HCT116 (cell line): ENCODE data around the gene ERMARD. TPM values are rescaled to one million over a fixed set of nuclear protein-coding genes. Genes with fewer than 3 reads are reported as not detected.

ENCODE experiments used
- ATAC-seq: fragments of 200-7000 bp; cut with Tn5 transposase; 2 replicates; pipeline ENCODE4 v1.9.1; 2020; ENCODE audit warnings: mild to moderate bottlenecking, moderate library complexity
- BruUV-seq: library from RNA; stranded (reverse); fragments of 400-500 nt; replicated peaks from 2 replicates; lab custom pipeline; 2021; lab: Mats Ljungman, UMichigan
- CTCF ChIA-PET: fragments of 300-600 bp; sonication (Branson Sonifier 250); formaldehyde crosslinking; loops from one replicate; lab custom pipeline; 2021; ENCODE audit warnings: antibody characterized with exemption; lab: Charles Lee
- POLR2A ChIA-PET: fragments of 300-600, 350-600 bp; sonication (Branson Sonifier 250); formaldehyde crosslinking; loops from one replicate; lab custom pipeline; 2021; ENCODE audit warnings: antibody characterized with exemption; lab: Charles Lee
- RAD21 ChIA-PET, 2 experiments: fragments of 300-600 bp; sonication (Branson Sonifier 250); formaldehyde crosslinking; loops; one replicate each; lab custom pipeline; 2023; ENCODE audit warnings: low total read pairs in 2 of 2; ENCODE audit not compliant: uncharacterized antibody in 2 of 2, unreplicated experiment in 2 of 2, low non-redundant PET in 1 of 2; lab: Charles Lee
- DNase-seq: peaks from one replicate; pipeline ENCODE4 v3.0.0-alpha.2; 2010; ENCODE audit warnings: low read depth, low spot score
- H2AFZ ChIP-seq: fragments of 200-600 bp; shearing (Covaris generic), sonication (generic); 2 replicates; pipeline ENCODE4 v1.6.1; 2017; ENCODE audit warnings: low read depth, mixed run types, mixed read lengths, antibody characterized with exemption, low read length; ENCODE audit not compliant: poor library complexity, severe bottlenecking
- H3K27ac ChIP-seq: 2 replicates; pipeline ENCODE4 v1.5.1; 2012; ENCODE audit warnings: low read depth, low read length
- H3K27me3 ChIP-seq: fragments of 200-600 bp; sonication (generic); 2 replicates; pipeline ENCODE4 v1.6.1; 2016; ENCODE audit warnings: mixed run types, low read length, mixed read lengths; ENCODE audit not compliant: insufficient read depth
- H3K36me3 ChIP-seq, 2 experiments: fragments of 200-500 bp in 1 of 2; fragments of 200-600 bp in 1 of 2; sonication (Bioruptor generic) in 1 of 2; sonication (generic) in 1 of 2; 2 replicates each; pipeline versions ENCODE4 v1.5.1 to v1.6.1; 2014 to 2016; ENCODE audit warnings: low read length in 2 of 2, inconsistent platforms in 1 of 2, mixed read lengths in 1 of 2, mixed run types in 1 of 2; ENCODE audit not compliant: insufficient read depth in 2 of 2, control insufficient read depth in 1 of 2
- H3K4me1 ChIP-seq, 2 experiments: fragments of 200-600 bp in 1 of 2; sonication (generic) in 1 of 2; 2 replicates each; pipeline versions ENCODE4 v1.5.1 to v1.6.1; 2012 to 2017; ENCODE audit warnings: low read length in 2 of 2, inconsistent platforms in 1 of 2, mild to moderate bottlenecking in 1 of 2, mixed read lengths in 1 of 2, mixed run types in 1 of 2, moderate library complexity in 1 of 2; ENCODE audit not compliant: insufficient read depth in 2 of 2, control insufficient read depth in 1 of 2
- H3K4me2 ChIP-seq: fragments of 200-600 bp; sonication (generic); 2 replicates; pipeline ENCODE4 v1.6.1; 2017; ENCODE audit warnings: mixed run types, low read length, mixed read lengths
- H3K4me3 ChIP-seq, 2 experiments: fragments of 200-600 bp in 1 of 2; sonication (generic) in 1 of 2; replicated peaks in 1 of 2; 2 replicates each; pipeline ENCODE4 v1.5.1; 2011 to 2016; ENCODE audit warnings: low read length in 2 of 2, control low read depth in 1 of 2, low read depth in 1 of 2, mild to moderate bottlenecking in 1 of 2, mixed read lengths in 1 of 2, mixed run types in 1 of 2
- H3K79me2 ChIP-seq: fragments of 200-600 bp; sonication (generic); 2 replicates; pipeline ENCODE4 v1.6.1; 2017; ENCODE audit warnings: mild to moderate bottlenecking, mixed run types, low read length, moderate library complexity, mixed read lengths; ENCODE audit not compliant: insufficient read depth
- H3K9ac ChIP-seq: fragments of 200-600 bp; sonication (generic); 2 replicates; pipeline ENCODE4 v1.6.1; 2016; ENCODE audit warnings: low read length, mixed read lengths
- H3K9me2 ChIP-seq: fragments of 200-600 bp; sonication (generic), shearing (Covaris generic); 2 replicates; pipeline ENCODE4 v1.6.1; 2017; ENCODE audit warnings: mixed run types, mild to moderate bottlenecking, moderate library complexity; ENCODE audit not compliant: insufficient read depth
- H3K9me3 ChIP-seq, 2 experiments: fragments of 200-500 bp in 1 of 2; fragments of 200-600 bp in 1 of 2; sonication (Bioruptor generic) in 1 of 2; sonication (generic) in 1 of 2; 2 replicates each; pipeline ENCODE4 v1.6.1; 2014 to 2017; ENCODE audit warnings: low read length in 2 of 2, mixed read lengths in 2 of 2, inconsistent platforms in 1 of 2, low read depth in 1 of 2, mild to moderate bottlenecking in 1 of 2, mixed run types in 1 of 2, moderate library complexity in 1 of 2; ENCODE audit not compliant: control insufficient read depth in 1 of 2, insufficient read depth in 1 of 2
- H4K20me1 ChIP-seq: fragments of 200-600 bp; sonication (generic), shearing (Covaris generic); 2 replicates; pipeline ENCODE4 v1.6.1; 2017; ENCODE audit warnings: mixed run types, mild to moderate bottlenecking, moderate library complexity; ENCODE audit not compliant: insufficient read depth
- EGR1 ChIP-seq: IDR thresholded peaks from 2 replicates; pipeline ENCODE4 v1.6.1; 2012; ENCODE audit warnings: low read depth
- ELF1 ChIP-seq: IDR thresholded peaks from 2 replicates; pipeline ENCODE4 v1.6.1; 2012; ENCODE audit warnings: low read depth, borderline replicate concordance
- RAD21 ChIP-seq: IDR thresholded peaks from 2 replicates; pipeline ENCODE4 v1.6.1; 2012; ENCODE audit warnings: low read depth, mild to moderate bottlenecking
- SP1 ChIP-seq: IDR thresholded peaks from 2 replicates; pipeline ENCODE4 v1.6.1; 2012; ENCODE audit warnings: low read depth
- TCF7L2 ChIP-seq: IDR thresholded peaks from 2 replicates; pipeline ENCODE4 v1.7.0; 2011; ENCODE audit warnings: borderline replicate concordance, inconsistent platforms; ENCODE audit not compliant: insufficient read depth, insufficient read length; ENCODE audit errors: extremely low read depth
- ZNF274 ChIP-seq: fragments of 200-500 bp; sonication (Bioruptor generic); IDR thresholded peaks from 2 replicates; pipeline ENCODE4 v1.6.1; 2014; ENCODE audit warnings: mild to moderate bottlenecking, low read depth, low read length, inconsistent platforms
- intact Hi-C: fragments of 100-400 bp; cut with micrococcal nuclease; formaldehyde crosslinking; loops from 2 replicates; pipeline ENCODE4 v1.10.0; 2022
- total RNA-seq: library from RNA; stranded (reverse); gene quantifications from one replicate; pipeline ENCODE4 v1.2.1, GENCODE V29; 2021; ENCODE audit not compliant: unreplicated experiment
- TF ChIP-seq, protein P1 (sequence below): IDR thresholded peaks from 2 replicates; pipeline ENCODE4 v1.6.1; 2012; ENCODE audit warnings: low read depth
- TF ChIP-seq, protein P2 (sequence below): IDR thresholded peaks from 2 replicates; pipeline ENCODE4 v1.6.1; 2011; ENCODE audit warnings: mild to moderate bottlenecking, low read length, moderate library complexity; ENCODE audit not compliant: insufficient replicate concordance; ENCODE audit errors: extremely low read depth

The ERMARD gene
- total RNA-seq, 1 experiment from 2014 or later: 24.7 TPM

DNA sequence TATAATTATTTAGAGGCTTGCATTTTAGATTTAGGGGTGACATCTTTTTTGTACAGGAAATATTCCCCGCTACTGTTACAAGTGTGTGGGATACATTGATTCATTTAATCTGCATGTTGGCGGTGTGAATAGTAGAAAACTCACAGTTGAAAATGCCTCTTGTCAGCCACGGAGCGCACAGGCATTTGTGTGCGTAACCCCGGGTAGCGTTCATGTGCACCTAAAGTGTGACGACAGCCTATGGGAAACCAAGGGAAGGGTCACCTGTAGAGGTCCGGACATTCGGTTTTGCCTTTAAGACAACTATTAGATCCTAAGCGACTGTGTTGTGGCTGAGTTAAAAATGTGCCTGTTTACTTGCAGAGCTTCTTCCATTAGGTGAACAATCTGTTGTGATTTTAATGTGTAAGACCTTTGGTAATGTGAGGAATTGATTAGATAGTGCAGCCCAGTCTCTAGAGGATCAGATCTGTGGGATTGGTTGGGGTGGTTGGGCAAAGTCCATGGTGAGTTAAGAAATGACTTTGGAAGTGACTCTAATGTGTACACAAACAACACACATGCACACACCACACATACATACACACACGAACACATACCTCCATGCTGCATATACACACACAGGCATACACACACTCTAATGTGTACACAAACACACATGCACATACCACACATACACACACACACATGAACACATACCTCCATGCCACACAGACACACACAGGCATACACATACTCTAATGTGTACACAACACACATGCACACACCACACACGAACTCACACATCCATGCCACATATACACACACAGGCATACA, 15.7 kb downstream of the ERMARD start:
- BruUV-seq: no TSS peak
- Histone ChIP-seq H3K4me1 (no peaks in the 10 kb centered on the region), H3K27ac (no peak overlapping the region), H3K4me3 (no peak overlapping the region), H3K36me3 (peaks cover 10 to 20% of the 10 kb centered on the region in 2 experiments; a peak in 3 of 4 replicates), H4K20me1 (no peaks in the 10 kb centered on the region), H3K9ac (no peak overlapping the region), H3K27me3 (no peaks in the 10 kb centered on the region), H3K9me3 (no peaks in the 10 kb centered on the region), H3K79me2 (no peaks in the 10 kb centered on the region), H3K4me2 (no peak overlapping the region), H2AFZ (no peak overlapping the region), H3K9me2 (no peaks in the 10 kb centered on the region)
- TF ChIP-seq, protein P1, sequence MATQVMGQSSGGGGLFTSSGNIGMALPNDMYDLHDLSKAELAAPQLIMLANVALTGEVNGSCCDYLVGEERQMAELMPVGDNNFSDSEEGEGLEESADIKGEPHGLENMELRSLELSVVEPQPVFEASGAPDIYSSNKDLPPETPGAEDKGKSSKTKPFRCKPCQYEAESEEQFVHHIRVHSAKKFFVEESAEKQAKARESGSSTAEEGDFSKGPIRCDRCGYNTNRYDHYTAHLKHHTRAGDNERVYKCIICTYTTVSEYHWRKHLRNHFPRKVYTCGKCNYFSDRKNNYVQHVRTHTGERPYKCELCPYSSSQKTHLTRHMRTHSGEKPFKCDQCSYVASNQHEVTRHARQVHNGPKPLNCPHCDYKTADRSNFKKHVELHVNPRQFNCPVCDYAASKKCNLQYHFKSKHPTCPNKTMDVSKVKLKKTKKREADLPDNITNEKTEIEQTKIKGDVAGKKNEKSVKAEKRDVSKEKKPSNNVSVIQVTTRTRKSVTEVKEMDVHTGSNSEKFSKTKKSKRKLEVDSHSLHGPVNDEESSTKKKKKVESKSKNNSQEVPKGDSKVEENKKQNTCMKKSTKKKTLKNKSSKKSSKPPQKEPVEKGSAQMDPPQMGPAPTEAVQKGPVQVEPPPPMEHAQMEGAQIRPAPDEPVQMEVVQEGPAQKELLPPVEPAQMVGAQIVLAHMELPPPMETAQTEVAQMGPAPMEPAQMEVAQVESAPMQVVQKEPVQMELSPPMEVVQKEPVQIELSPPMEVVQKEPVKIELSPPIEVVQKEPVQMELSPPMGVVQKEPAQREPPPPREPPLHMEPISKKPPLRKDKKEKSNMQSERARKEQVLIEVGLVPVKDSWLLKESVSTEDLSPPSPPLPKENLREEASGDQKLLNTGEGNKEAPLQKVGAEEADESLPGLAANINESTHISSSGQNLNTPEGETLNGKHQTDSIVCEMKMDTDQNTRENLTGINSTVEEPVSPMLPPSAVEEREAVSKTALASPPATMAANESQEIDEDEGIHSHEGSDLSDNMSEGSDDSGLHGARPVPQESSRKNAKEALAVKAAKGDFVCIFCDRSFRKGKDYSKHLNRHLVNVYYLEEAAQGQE: no peak
- no peak for TF ChIP-seq ELF1
- no peak for TF ChIP-seq TCF7L2
- no peak for TF ChIP-seq ZNF274
- TF ChIP-seq EGR1: no peak
- TF ChIP-seq, protein P2, sequence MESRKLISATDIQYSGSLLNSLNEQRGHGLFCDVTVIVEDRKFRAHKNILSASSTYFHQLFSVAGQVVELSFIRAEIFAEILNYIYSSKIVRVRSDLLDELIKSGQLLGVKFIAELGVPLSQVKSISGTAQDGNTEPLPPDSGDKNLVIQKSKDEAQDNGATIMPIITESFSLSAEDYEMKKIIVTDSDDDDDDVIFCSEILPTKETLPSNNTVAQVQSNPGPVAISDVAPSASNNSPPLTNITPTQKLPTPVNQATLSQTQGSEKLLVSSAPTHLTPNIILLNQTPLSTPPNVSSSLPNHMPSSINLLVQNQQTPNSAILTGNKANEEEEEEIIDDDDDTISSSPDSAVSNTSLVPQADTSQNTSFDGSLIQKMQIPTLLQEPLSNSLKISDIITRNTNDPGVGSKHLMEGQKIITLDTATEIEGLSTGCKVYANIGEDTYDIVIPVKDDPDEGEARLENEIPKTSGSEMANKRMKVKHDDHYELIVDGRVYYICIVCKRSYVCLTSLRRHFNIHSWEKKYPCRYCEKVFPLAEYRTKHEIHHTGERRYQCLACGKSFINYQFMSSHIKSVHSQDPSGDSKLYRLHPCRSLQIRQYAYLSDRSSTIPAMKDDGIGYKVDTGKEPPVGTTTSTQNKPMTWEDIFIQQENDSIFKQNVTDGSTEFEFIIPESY: no peak
- no peak for TF ChIP-seq RAD21
- no peak for TF ChIP-seq SP1
- intact Hi-C loops: no loop called here
- ATAC-seq (no peak), DNase-seq (no peak)
- ChIA-PET CTCF (no interaction called here), RAD21 (no interaction called here), POLR2A (no interaction called here)
